ENCODE data around the gene MYO1D. TPM values are rescaled to one million over a fixed set of nuclear protein-coding genes. Genes with fewer than 3 reads are reported as not detected.

The MYO1D gene
- 2.1 to 3.0 TPM (median 2.6 TPM) in 5 replicates for total RNA-seq (2022; extraction: Qiagen RNA extraction; ENCODE audit: low read depth)

GRCh38 chr17:32876417-32877163, at the start of gene MYO1D:
Gene MYO1D (minus strand): TSS chr17:32877124. CDS start chr17:32876872, 252 bp downstream.

DNA sequence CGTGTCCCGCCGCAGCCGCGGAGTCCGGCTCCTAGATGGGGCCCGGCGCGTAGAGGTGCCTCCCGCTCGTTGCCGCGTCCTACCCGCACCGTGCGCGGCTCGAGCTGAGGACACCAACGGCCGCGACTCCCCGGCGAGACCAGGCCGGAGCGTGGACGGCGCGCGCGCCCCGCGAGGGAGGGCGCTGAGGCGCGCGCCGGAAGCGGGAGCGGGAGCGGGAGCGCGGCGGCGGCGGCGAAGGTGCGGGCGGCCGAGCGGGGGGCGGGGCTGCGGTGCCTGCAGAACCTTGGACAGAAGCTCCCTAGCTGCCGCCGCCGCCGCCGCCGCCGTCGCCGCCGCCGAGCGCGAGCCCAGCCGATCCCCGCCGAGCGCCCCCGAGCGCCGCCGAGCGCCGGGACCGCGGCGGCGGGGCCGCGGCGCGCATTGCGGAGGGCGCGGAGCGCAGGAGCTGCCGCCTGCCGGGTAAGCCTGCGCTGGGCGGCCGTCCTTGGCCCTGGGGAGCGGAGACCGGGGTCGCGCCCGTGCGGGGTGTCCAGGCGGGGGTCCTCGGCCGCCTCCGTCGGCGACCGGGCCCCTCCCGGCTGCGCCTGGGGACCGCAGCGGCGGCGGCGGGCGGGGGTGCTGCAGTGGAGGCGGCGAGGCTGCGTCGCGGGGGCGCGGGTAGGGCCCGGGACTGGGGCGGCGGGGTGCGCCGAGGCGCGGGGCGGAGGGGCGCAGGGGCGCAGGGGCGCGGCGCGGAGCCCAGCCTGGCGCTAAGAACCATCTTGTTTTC, 390.0 kb downstream of the MYO1D start, which contains the start of gene CDK5R1:
TSS of gene CDK5R1 (plus strand) at position 293 of the 772 bp plus-strand sequence. CDS start 628 bp downstream, outside the sequence.

DNA sequence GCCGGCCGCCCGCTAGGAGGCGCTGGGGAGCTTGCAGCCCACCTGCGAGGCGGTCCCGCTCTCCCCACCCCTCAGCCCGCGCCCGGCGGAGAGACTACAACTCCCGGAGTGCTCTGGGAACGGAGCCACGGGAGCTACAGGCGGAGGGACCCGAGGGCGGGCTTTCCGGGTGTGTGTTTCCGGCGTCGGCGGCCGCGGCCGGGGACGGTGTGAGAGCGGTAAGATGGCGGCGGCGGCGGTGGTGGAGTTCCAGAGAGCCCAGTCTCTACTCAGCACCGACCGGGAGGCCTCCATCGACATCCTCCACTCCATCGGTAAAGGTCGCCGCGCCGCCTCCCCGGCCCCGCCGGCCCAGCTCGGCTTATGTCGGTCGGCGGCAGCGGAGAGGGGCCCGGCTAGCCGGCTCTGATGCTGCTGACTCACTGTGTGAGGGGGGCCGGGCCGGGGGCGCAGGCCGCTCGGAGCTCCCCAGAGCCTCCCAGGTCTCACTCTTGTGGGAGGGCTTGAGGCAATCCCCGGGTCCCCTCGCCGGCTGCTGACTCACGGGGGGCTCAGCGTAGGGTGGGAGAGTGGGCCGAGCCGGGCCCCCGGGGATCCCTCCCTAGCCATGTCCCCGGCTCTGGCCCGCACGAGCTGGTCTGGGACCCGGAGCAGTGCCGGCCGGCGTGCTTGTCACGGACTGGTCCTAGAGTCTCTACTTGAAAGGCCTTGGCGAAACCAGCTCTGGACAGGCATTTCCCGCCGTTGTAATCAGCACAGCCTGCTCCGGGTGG, 432.4 kb downstream of the MYO1D start, which contains the start of gene PSMD11:
TSS of gene PSMD11 (plus strand) at position 210 of the 773 bp plus-strand sequence. CDS start at position 224, 14 bp downstream.

Other genes with a start within 250 kb of the MYO1D start
- gene TMEM98, start 51.0 kb upstream of the MYO1D start, total RNA-seq (2022; extraction: Qiagen RNA extraction; ENCODE audit: low read depth), result 43.5 to 50.3 TPM (median 47.1 TPM) in 5 replicates
- 0.22 TPM in 1 of 5 replicates, not detected in the others for gene SPACA3, start 114.7 kb upstream of the MYO1D start, total RNA-seq (2022; extraction: Qiagen RNA extraction; ENCODE audit: low read depth)